Stimulated activated effector memory CD8-positive, alpha-beta T cell treated with anti-CD3 and anti-CD28 coated beads, Interleukin-12 subunit alpha, Interleukin-12 subunit beta, amount 100 ng/mL, for 72 hours (primary cell): Measurements from ENCODE around the gene CNN2.

ENCODE experiments used
- ATAC-seq: fragments of 150-1000 bp; cut with Tn5 transposase; 2 replicates; pipeline ENCODE4 v1.10.0; 2021
- DNase-seq, 2 donors: peaks; one replicate each; pipeline ENCODE4 v3.0.0; 2021 to 2022; ENCODE audit warnings: low spot score in 2 of 2
- H3K27ac Mint-ChIP-seq: one replicate; pipeline ENCODE4 v1.8.0; 2022; ENCODE audit warnings: mild to moderate bottlenecking, mixed read lengths
- H3K36me3 Mint-ChIP-seq: one replicate; pipeline ENCODE4 v1.8.0; 2022; ENCODE audit warnings: mild to moderate bottlenecking, mixed read lengths
- H3K4me1 Mint-ChIP-seq: one replicate; pipeline ENCODE4 v1.8.0; 2022; ENCODE audit warnings: mixed read lengths
- H3K4me3 Mint-ChIP-seq: one replicate; pipeline ENCODE4 v1.8.0; 2022; ENCODE audit warnings: mild to moderate bottlenecking, mixed read lengths
- H3K9me3 Mint-ChIP-seq: one replicate; pipeline ENCODE4 v1.8.0; 2022; ENCODE audit warnings: mixed read lengths

The CNN2 gene

GRCh38 chr19:1027650-1028061 is 1.2 kb downstream of the CNN2 start:
- Mint-ChIP-seq H3K4me1 (peaks cover 39% of the 10 kb centered on the region), H3K9me3 (no peaks in the 10 kb centered on the region), H3K36me3 (peaks cover 40% of the 10 kb centered on the region), H3K27ac (peak overlapping the region; percentile 80), H3K4me3 (peak overlapping the region; percentile 94)
- no peak for DNase-seq
- ATAC-seq: peak; percentile 31

- peak; percentile 61 for ATAC-seq
- DNase-seq: peak in 1 of 2 donors; percentile 73
- peaks cover 41% of the 10 kb centered on the region for H3K4me1 Mint-ChIP-seq
- peak overlapping the region; percentile 54 for H3K27ac Mint-ChIP-seq
- no peaks in the 10 kb centered on the region for H3K9me3 Mint-ChIP-seq
- peak overlapping the region; percentile 94 for H3K4me3 Mint-ChIP-seq
- peaks cover 47% of the 10 kb centered on the region for H3K36me3 Mint-ChIP-seq
These were observed 1.9 kb downstream of the CNN2 start for GRCh38 chr19:1028062-1028926.

GRCh38 chr19:1032264-1032867 is 6.0 kb downstream of the CNN2 start:
- H3K27ac Mint-ChIP-seq: no peak overlapping the region
- peaks cover 41% of the 10 kb centered on the region for H3K4me1 Mint-ChIP-seq
- peaks cover 70% of the 10 kb centered on the region for H3K36me3 Mint-ChIP-seq
- H3K9me3 Mint-ChIP-seq: no peaks in the 10 kb centered on the region
- ATAC-seq (no peak), DNase-seq (no peak)
- no peak overlapping the region for H3K4me3 Mint-ChIP-seq

GRCh38 chr19:1035998-1036621 is 9.7 kb downstream of the CNN2 start:
- DNase-seq (no peak), ATAC-seq (no peak)
- Mint-ChIP-seq H3K4me1 (peaks cover 61% of the 10 kb centered on the region), H3K4me3 (no peak overlapping the region), H3K27ac (no peak overlapping the region), H3K9me3 (no peaks in the 10 kb centered on the region), H3K36me3 (peaks cover 84% of the 10 kb centered on the region)

GRCh38 chr19:1037621-1038064 is 11.2 kb downstream of the CNN2 start:
- ATAC-seq (no peak), DNase-seq (no peak)
- Mint-ChIP-seq H3K27ac (peak overlapping the region; percentile 80), H3K4me3 (peak overlapping the region; percentile 85), H3K9me3 (no peaks in the 10 kb centered on the region), H3K36me3 (peaks cover 69% of the 10 kb centered on the region), H3K4me1 (peaks cover 62% of the 10 kb centered on the region)

- ATAC-seq (no peak), DNase-seq (no peak)
- Mint-ChIP-seq H3K9me3 (no peaks in the 10 kb centered on the region), H3K27ac (peak overlapping the region; percentile 26), H3K4me3 (peak overlapping the region; percentile 85), H3K4me1 (peaks cover 56% of the 10 kb centered on the region), H3K36me3 (peaks cover 58% of the 10 kb centered on the region)
These were observed 12.7 kb downstream of the CNN2 start for GRCh38 chr19:1038978-1039645.

GRCh38 chr19:1039646-1040475 is 13.5 kb downstream of the CNN2 start, which contains the start of gene ABCA7:
Gene ABCA7 (plus strand): TSS chr19:1040107. CDS start chr19:1041362, 1,255 bp downstream.
- H3K36me3 Mint-ChIP-seq: peaks cover 58% of the 10 kb centered on the region

GRCh38 chr19:1040476-1041271 is 14.3 kb downstream of the CNN2 start:
- DNase-seq (peak; percentile 80 to 93), ATAC-seq (peak; percentile 78)
- peaks cover 50% of the 10 kb centered on the region for H3K36me3 Mint-ChIP-seq
- peak overlapping the region; percentile 85 for H3K4me3 Mint-ChIP-seq
- peak overlapping the region; percentile 70 for H3K27ac Mint-ChIP-seq
- H3K9me3 Mint-ChIP-seq: no peaks in the 10 kb centered on the region
- peaks cover 55% of the 10 kb centered on the region for H3K4me1 Mint-ChIP-seq

More at GRCh38 chr19:1039646-1040475, 13.5 kb downstream of the CNN2 start, which contains the start of gene ABCA7:
- Mint-ChIP-seq H3K4me1 (peaks cover 56% of the 10 kb centered on the region), H3K27ac (peak within 1 kb of the TSS; percentile 70), H3K4me3 (peak within 1 kb of the TSS; percentile 85), H3K9me3 (no peaks in the 10 kb centered on the region)
- DNase-seq (peak; percentile 100), ATAC-seq (peak; percentile 95)

GRCh38 chr19:1041272-1041834 is 14.9 kb downstream of the CNN2 start:
- H3K27ac Mint-ChIP-seq: peak overlapping the region; percentile 70
- H3K4me1 Mint-ChIP-seq: peaks cover 54% of the 10 kb centered on the region
- H3K9me3 Mint-ChIP-seq: no peaks in the 10 kb centered on the region
- no peak for ATAC-seq
- peak overlapping the region; percentile 85 for H3K4me3 Mint-ChIP-seq
- no peak for DNase-seq
- peaks cover 43% of the 10 kb centered on the region for H3K36me3 Mint-ChIP-seq

GRCh38 chr19:1041835-1042685 is 15.7 kb downstream of the CNN2 start:
- no peaks in the 10 kb centered on the region for H3K9me3 Mint-ChIP-seq
- H3K36me3 Mint-ChIP-seq: peaks cover 36% of the 10 kb centered on the region
- DNase-seq (no peak), ATAC-seq (no peak)
- peaks cover 49% of the 10 kb centered on the region for H3K4me1 Mint-ChIP-seq
- peak overlapping the region; percentile 85 for H3K4me3 Mint-ChIP-seq
- no peak overlapping the region for H3K27ac Mint-ChIP-seq

GRCh38 chr19:1042689-1043511 is 16.5 kb downstream of the CNN2 start:
- H3K4me3 Mint-ChIP-seq: no peak overlapping the region
- peaks cover 28% of the 10 kb centered on the region for H3K36me3 Mint-ChIP-seq
- ATAC-seq: no peak
- DNase-seq: no peak
- no peak overlapping the region for H3K27ac Mint-ChIP-seq
- H3K9me3 Mint-ChIP-seq: no peaks in the 10 kb centered on the region
- peaks cover 42% of the 10 kb centered on the region for H3K4me1 Mint-ChIP-seq

GRCh38 chr19:1045247-1045603 is 18.8 kb downstream of the CNN2 start:
- Mint-ChIP-seq H3K36me3 (peaks cover 4% of the 10 kb centered on the region), H3K27ac (no peak overlapping the region), H3K4me3 (no peak overlapping the region), H3K9me3 (no peaks in the 10 kb centered on the region), H3K4me1 (peaks cover 19% of the 10 kb centered on the region)
- DNase-seq (peak in 1 of 2 donors; percentile 87), ATAC-seq (peak; percentile 75)
